Measurements from ENCODE around the gene TMEM219.

TMEM219 gene

GRCh38 chr16:29992344-29992967, 30.6 kb downstream of the TMEM219 start:
- no peak overlapping the region for H2BK120ac ChIP-seq (ENCODE audit: low read depth, low read length)
- no peak overlapping the region for H3K18ac ChIP-seq (ENCODE audit: low read depth in 1 of 2, low read length in 2 of 2)
- no peak overlapping the region for H3K4me2 ChIP-seq (ENCODE audit: low read length, poor library complexity, severe bottlenecking)
- H3K36me3 ChIP-seq (ENCODE audit: control insufficient read depth in 1 of 2, insufficient read depth in 2 of 2, low read depth in 1 of 2, low read length in 2 of 2): peaks cover 59 to 65% of the 10 kb centered on the region in 2 experiments
- no peaks in the 10 kb centered on the region for H3K27me3 ChIP-seq (ENCODE audit: control insufficient read depth in 1 of 2, insufficient read depth in 1 of 2, low read length in 2 of 2)
- no peak overlapping the region for H3K4me3 ChIP-seq (ENCODE audit: insufficient read depth in 1 of 2, low read depth in 1 of 2, low read length in 2 of 2)
- H3K4ac ChIP-seq (ENCODE audit: low read depth in 1 of 2, low read length in 2 of 2): no peak overlapping the region
- peaks cover 11% of the 10 kb centered on the region for H3K79me1 ChIP-seq (replicated peaks; ENCODE audit: low read length, poor library complexity, severe bottlenecking)
- H4K91ac ChIP-seq (ENCODE audit: low read length): no peak overlapping the region
- no peak overlapping the region for H3K14ac ChIP-seq (ENCODE audit: low read length in 2 of 2)
- peak; percentile 12 for DNase-seq
- no peak overlapping the region for H2BK5ac ChIP-seq (ENCODE audit: low read depth, low read length, poor library complexity, severe bottlenecking)
- no peak overlapping the region for H3K23ac ChIP-seq (ENCODE audit: low read length in 2 of 2)
- H3K9ac ChIP-seq (ENCODE audit: low read length): peak overlapping the region; percentile 66
- 84% methylated on average over 7 of the region's 7 CpGs for WGBS
- no peak overlapping the region for H2AK5ac ChIP-seq (ENCODE audit: low read length, severe bottlenecking)
- H2AFZ ChIP-seq (ENCODE audit: low read depth, low read length): no peak overlapping the region
- no peak overlapping the region for H3K27ac ChIP-seq (ENCODE audit: low read length, poor library complexity, severe bottlenecking)
- no peak overlapping the region for H4K8ac ChIP-seq (ENCODE audit: low read length)
- no peak overlapping the region for H2BK15ac ChIP-seq (ENCODE audit: low read depth, poor library complexity, severe bottlenecking)
- no peak overlapping the region for H2BK12ac ChIP-seq (ENCODE audit: low read length in 2 of 2)
- peaks cover 14% of the 10 kb centered on the region for H3K4me1 ChIP-seq (ENCODE audit: control insufficient read depth, insufficient read depth, low read depth, low read length)
- no peaks in the 10 kb centered on the region for H3K9me3 ChIP-seq (ENCODE audit: control insufficient read depth, low read length)

- Histone ChIP-seq H2AFZ (ENCODE audit: low read depth, low read length) (no peak overlapping the region), H2BK12ac (ENCODE audit: low read length in 2 of 2) (no peak overlapping the region), H3K18ac (ENCODE audit: low read depth in 1 of 2, low read length in 2 of 2) (no peak overlapping the region), H4K91ac (ENCODE audit: low read length) (no peak overlapping the region), H3K4me2 (ENCODE audit: low read length, poor library complexity, severe bottlenecking) (no peak overlapping the region), H3K36me3 (ENCODE audit: control insufficient read depth in 1 of 2, insufficient read depth in 2 of 2, low read depth in 1 of 2, low read length in 2 of 2) (peaks cover 50 to 61% of the 10 kb centered on the region in 2 experiments), H3K9ac (ENCODE audit: low read length) (no peak overlapping the region), H3K23ac (ENCODE audit: low read length in 2 of 2) (no peak overlapping the region), H3K9me3 (ENCODE audit: control insufficient read depth, low read length) (no peaks in the 10 kb centered on the region), H3K79me1 (replicated peaks; ENCODE audit: low read length, poor library complexity, severe bottlenecking) (peaks cover 9% of the 10 kb centered on the region), H4K8ac (ENCODE audit: low read length) (no peak overlapping the region), H3K27me3 (ENCODE audit: control insufficient read depth in 1 of 2, insufficient read depth in 1 of 2, low read length in 2 of 2) (no peaks in the 10 kb centered on the region), H2BK120ac (ENCODE audit: low read depth, low read length) (no peak overlapping the region), H3K14ac (ENCODE audit: low read length in 2 of 2) (no peak overlapping the region), H3K4ac (ENCODE audit: low read depth in 1 of 2, low read length in 2 of 2) (no peak overlapping the region), H3K4me3 (ENCODE audit: insufficient read depth in 1 of 2, low read depth in 1 of 2, low read length in 2 of 2) (no peak overlapping the region), H3K4me1 (ENCODE audit: control insufficient read depth, insufficient read depth, low read depth, low read length) (peaks cover 14% of the 10 kb centered on the region), H3K27ac (ENCODE audit: low read length, poor library complexity, severe bottlenecking) (no peak overlapping the region), H2BK5ac (ENCODE audit: low read depth, low read length, poor library complexity, severe bottlenecking) (no peak overlapping the region), H2AK5ac (ENCODE audit: low read length, severe bottlenecking) (no peak overlapping the region), H2BK15ac (ENCODE audit: low read depth, poor library complexity, severe bottlenecking) (no peak overlapping the region)
- DNase-seq: no peak
- 96% methylated on average over 25 of the region's 25 CpGs for WGBS
Measured at GRCh38 chr16:29993191-29993902, 31.5 kb downstream of the TMEM219 start.

- H3K27me3 ChIP-seq (ENCODE audit: control insufficient read depth in 1 of 2, insufficient read depth in 1 of 2, low read length in 2 of 2): no peaks in the 10 kb centered on the region
- no peak overlapping the region for H2BK120ac ChIP-seq (ENCODE audit: low read depth, low read length)
- 92% methylated on average over 9 of the region's 9 CpGs for WGBS
- H2BK12ac ChIP-seq (ENCODE audit: low read length in 2 of 2): no peak overlapping the region
- H3K4me2 ChIP-seq (ENCODE audit: low read length, poor library complexity, severe bottlenecking): no peak overlapping the region
- peaks cover 43 to 54% of the 10 kb centered on the region in 2 experiments for H3K36me3 ChIP-seq (ENCODE audit: control insufficient read depth in 1 of 2, insufficient read depth in 2 of 2, low read depth in 1 of 2, low read length in 2 of 2)
- H4K91ac ChIP-seq (ENCODE audit: low read length): no peak overlapping the region
- peaks cover 7% of the 10 kb centered on the region for H3K79me1 ChIP-seq (replicated peaks; ENCODE audit: low read length, poor library complexity, severe bottlenecking)
- H3K14ac ChIP-seq (ENCODE audit: low read length in 2 of 2): no peak overlapping the region
- no peaks in the 10 kb centered on the region for H3K9me3 ChIP-seq (ENCODE audit: control insufficient read depth, low read length)
- no peak overlapping the region for H2BK15ac ChIP-seq (ENCODE audit: low read depth, poor library complexity, severe bottlenecking)
- H3K27ac ChIP-seq (ENCODE audit: low read length, poor library complexity, severe bottlenecking): peak overlapping the region; percentile 2
- H3K4ac ChIP-seq (ENCODE audit: low read depth in 1 of 2, low read length in 2 of 2): no peak overlapping the region
- H3K9ac ChIP-seq (ENCODE audit: low read length): peak overlapping the region; percentile 92
- H2BK5ac ChIP-seq (ENCODE audit: low read depth, low read length, poor library complexity, severe bottlenecking): no peak overlapping the region
- H2AK5ac ChIP-seq (ENCODE audit: low read length, severe bottlenecking): no peak overlapping the region
- H3K18ac ChIP-seq (ENCODE audit: low read depth in 1 of 2, low read length in 2 of 2): no peak overlapping the region
- H4K8ac ChIP-seq (ENCODE audit: low read length): no peak overlapping the region
- peaks cover 14% of the 10 kb centered on the region for H3K4me1 ChIP-seq (ENCODE audit: control insufficient read depth, insufficient read depth, low read depth, low read length)
- no peak overlapping the region for H3K23ac ChIP-seq (ENCODE audit: low read length in 2 of 2)
- DNase-seq: no peak
- H3K4me3 ChIP-seq (ENCODE audit: insufficient read depth in 1 of 2, low read depth in 1 of 2, low read length in 2 of 2): peak overlapping the region in 1 of 2 experiments; percentile 98
- no peak overlapping the region for H2AFZ ChIP-seq (ENCODE audit: low read depth, low read length)
Measured at GRCh38 chr16:29993903-29994599, 32.2 kb downstream of the TMEM219 start.

Measured in mesenchymal stem cell (in vitro differentiated cells and primary cell).